ENCODE data around the gene PROB1.

DNA sequence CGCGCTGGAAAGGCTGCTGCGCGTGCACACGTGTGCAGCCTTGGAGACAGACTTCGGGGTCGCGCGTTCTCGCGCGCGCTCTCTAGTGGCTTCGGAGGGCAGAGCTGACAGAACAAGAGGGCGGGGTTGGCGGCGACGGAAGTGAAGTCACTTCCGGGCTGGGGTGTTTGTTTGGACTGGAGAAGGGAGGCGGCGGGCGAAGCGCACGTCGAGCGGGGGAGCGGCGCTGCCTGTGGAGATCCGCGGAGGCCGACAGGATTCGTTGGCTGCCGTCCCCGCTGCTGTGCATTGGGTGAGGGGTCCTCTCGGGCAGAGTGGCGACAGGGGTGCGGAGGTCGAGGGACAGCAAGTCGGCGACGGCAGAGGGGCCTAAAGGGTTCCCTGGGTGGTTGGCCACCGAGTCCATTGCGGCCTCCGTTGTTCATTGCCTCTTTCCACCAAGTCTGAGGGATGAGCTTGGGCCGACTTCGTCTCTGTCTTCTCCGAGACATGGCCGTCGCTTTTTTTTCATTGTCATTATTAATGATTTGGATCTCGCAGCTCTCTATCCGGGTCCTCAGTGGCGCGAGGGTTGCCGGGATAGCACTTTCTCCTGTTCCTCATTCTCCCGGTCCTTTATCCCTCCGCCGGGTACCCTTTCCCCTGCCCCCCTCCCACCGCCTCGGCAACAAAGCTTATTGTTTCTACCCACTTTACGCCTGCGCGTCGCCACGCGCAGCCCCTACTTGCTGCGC, 53.0 kb downstream of the PROB1 start, which contains the start of gene PAIP2:
- TF ChIP-seq, protein P1, sequence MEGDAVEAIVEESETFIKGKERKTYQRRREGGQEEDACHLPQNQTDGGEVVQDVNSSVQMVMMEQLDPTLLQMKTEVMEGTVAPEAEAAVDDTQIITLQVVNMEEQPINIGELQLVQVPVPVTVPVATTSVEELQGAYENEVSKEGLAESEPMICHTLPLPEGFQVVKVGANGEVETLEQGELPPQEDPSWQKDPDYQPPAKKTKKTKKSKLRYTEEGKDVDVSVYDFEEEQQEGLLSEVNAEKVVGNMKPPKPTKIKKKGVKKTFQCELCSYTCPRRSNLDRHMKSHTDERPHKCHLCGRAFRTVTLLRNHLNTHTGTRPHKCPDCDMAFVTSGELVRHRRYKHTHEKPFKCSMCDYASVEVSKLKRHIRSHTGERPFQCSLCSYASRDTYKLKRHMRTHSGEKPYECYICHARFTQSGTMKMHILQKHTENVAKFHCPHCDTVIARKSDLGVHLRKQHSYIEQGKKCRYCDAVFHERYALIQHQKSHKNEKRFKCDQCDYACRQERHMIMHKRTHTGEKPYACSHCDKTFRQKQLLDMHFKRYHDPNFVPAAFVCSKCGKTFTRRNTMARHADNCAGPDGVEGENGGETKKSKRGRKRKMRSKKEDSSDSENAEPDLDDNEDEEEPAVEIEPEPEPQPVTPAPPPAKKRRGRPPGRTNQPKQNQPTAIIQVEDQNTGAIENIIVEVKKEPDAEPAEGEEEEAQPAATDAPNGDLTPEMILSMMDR (IDR thresholded peaks at IDR 0.05; ENCODE audit: poor library complexity) = peak; percentile 87
- no peak for TF ChIP-seq EZH2phosphoT487 (IDR thresholded peaks at IDR 0.05; ENCODE audit: low read depth, severe bottlenecking, unreplicated experiment)

Measured in hepatocyte (in vitro differentiated cells).